ENCODE data around the gene APOA4. TPM values are rescaled to one million over a fixed set of nuclear protein-coding genes. Genes with fewer than 3 reads are reported as not detected.
A peak's percentile ranks its signal among the peaks of the same experiment; 100 is the strongest.

The APOA4 gene
- total and polyA plus RNA-seq, 11 donors, result 0.86 TPM; not detected in 10

GRCh38 chr11:116837231-116838091 is 14.4 kb upstream of the APOA4 start, which contains the start of gene APOA1:
Gene APOA1, minus strand, starts transcription at chr11:116837622. Its CDS starts 235 bp downstream, at chr11:116837387.
- H3K27me3 ChIP-seq, result no peaks in the 10 kb centered on the region
- peak within 1 kb of the TSS in 6 of 12 donors; percentile 37 to 55 (median 46) for H3K4me3 ChIP-seq
- no peaks in the 10 kb centered on the region for H3K36me3 ChIP-seq
- peak in 2 of 5 donors; percentile 41 to 49 for DNase-seq
- H3K27ac ChIP-seq, result peak within 1 kb of the TSS; percentile 69 to 90 (median 82)
- H3K4me1 ChIP-seq, result peaks cover 0 to 62% (median 29%) of the 10 kb centered on the region in 12 donors
- intact Hi-C loops (cut with DNase I), result loop anchor here in 4 of 10 donors (2.0 to 5.0 kb wide), 2 partner anchors 45 to 47 kb away; partner anchors contain the start of gene APOA5 (in 4 of the 4)
- ATAC-seq, result peak in 3 of 4 donors; percentile 20 to 39 (median 22)
- WGBS, 4 donors, result 51 to 60% (median 56%) methylated on average over 13 to 19 of the region's 19 CpGs
- H3K9me3 ChIP-seq, result no peaks in the 10 kb centered on the region
- TF ChIP-seq CTCF (IDR thresholded peaks at IDR 0.05) (no peak), POLR2A (IDR thresholded peaks at IDR 0.05) (no peak)

GRCh38 chr11:116836632-116836991 is 13.5 kb upstream of the APOA4 start:
- intact Hi-C loops (cut with DNase I), result loop anchor here in 6 of 10 donors (1.0 to 5.0 kb wide), 3 partner anchors 44 to 46 kb away; partner anchors contain the start of gene APOA5 (in 6 of the 6)
- WGBS, 4 donors, result 69 to 86% (median 81%) methylated on average over 7 of the region's 7 CpGs
- no peak for TF ChIP-seq POLR2A (IDR thresholded peaks at IDR 0.05)
- TF ChIP-seq CTCF (IDR thresholded peaks at IDR 0.05), result no peak
- ATAC-seq (no peak), DNase-seq (no peak)
- Histone ChIP-seq H3K36me3 (no peaks in the 10 kb centered on the region), H3K27ac (peak overlapping the region; percentile 69 to 90 (median 82)), H3K9me3 (no peaks in the 10 kb centered on the region), H3K4me3 (peak overlapping the region in 6 of 12 donors; percentile 37 to 55 (median 46)), H3K4me1 (peaks cover 0 to 62% (median 29%) of the 10 kb centered on the region in 12 donors), H3K27me3 (no peaks in the 10 kb centered on the region)

- H3K36me3 ChIP-seq, result no peaks in the 10 kb centered on the region
- peak overlapping the region; percentile 69 to 90 (median 82) for H3K27ac ChIP-seq
- no peak for TF ChIP-seq POLR2A (IDR thresholded peaks at IDR 0.05)
- TF ChIP-seq CTCF (IDR thresholded peaks at IDR 0.05), result peak; percentile 28 to 78 (median 53)
- ATAC-seq, result peak; percentile 79 to 85 (median 84)
- peaks cover 0 to 62% (median 29%) of the 10 kb centered on the region in 12 donors for H3K4me1 ChIP-seq
- H3K27me3 ChIP-seq, result no peaks in the 10 kb centered on the region
- 11 to 32% (median 13%) methylated on average over 19 to 57 of the region's 57 CpGs for WGBS, 4 donors
- intact Hi-C loops (cut with DNase I), result loop anchor here in 8 of 10 donors (1.0 to 5.0 kb wide), 3 partner anchors 44 to 45 kb away; partner anchors contain the start of gene APOA5 (in 8 of the 8)
- no peaks in the 10 kb centered on the region for H3K9me3 ChIP-seq
- peak overlapping the region in 11 of 12 donors; percentile 19 to 60 (median 46) for H3K4me3 ChIP-seq
- peak; percentile 85 to 94 (median 92) for DNase-seq
Measured at GRCh38 chr11:116835791-116836631, 12.9 kb upstream of the APOA4 start.
